GM23338 (cell line): ENCODE measurements around the gene PARP1. TPM values are rescaled to one million over a fixed set of nuclear protein-coding genes. Genes with fewer than 3 reads are reported as not detected.
A peak's percentile ranks its signal among the peaks of the same experiment; 100 is the strongest.

Experiments
- ATAC-seq: fragments of 200-7000 bp; cut with Tn5 transposase; 3 replicates; pipeline ENCODE4 v1.9.1; 2020
- DNase-seq: peaks from one replicate; pipeline ENCODE4 v3.0.0-alpha.2; 2015; ENCODE audit warnings: low spot score
- H2AFZ ChIP-seq: fragments of 200-600 bp; sonication (generic); 2 replicates; pipeline ENCODE4 v1.8.0; 2016; ENCODE audit warnings: antibody characterized with exemption, mild to moderate bottlenecking, moderate library complexity
- H3F3A ChIP-seq: fragments of 200-600 bp; sonication (generic); replicated peaks from 2 replicates; pipeline ENCODE4 v1.8.0; 2017; ENCODE audit warnings: antibody characterized with exemption, mixed run types, low read depth
- H3K27ac ChIP-seq: fragments of 200-600 bp; sonication (generic); 2 replicates; pipeline ENCODE4 v1.6.1; 2016; ENCODE audit warnings: low read depth
- H3K27me3 ChIP-seq: fragments of 200-600 bp; sonication (generic); 2 replicates; pipeline ENCODE4 v1.8.0; 2016; ENCODE audit warnings: mild to moderate bottlenecking, mixed run types, moderate library complexity; ENCODE audit not compliant: insufficient read depth
- H3K36me3 ChIP-seq: fragments of 200-600 bp; sonication (generic); 2 replicates; pipeline ENCODE4 v1.8.0; 2016; ENCODE audit warnings: mild to moderate bottlenecking; ENCODE audit not compliant: insufficient read depth
- H3K4me1 ChIP-seq: fragments of 200-600 bp; sonication (generic); 2 replicates; pipeline ENCODE4 v1.8.0; 2016; ENCODE audit warnings: mild to moderate bottlenecking, moderate library complexity; ENCODE audit not compliant: insufficient read depth
- H3K4me2 ChIP-seq: fragments of 200-600 bp; sonication (generic); 2 replicates; pipeline ENCODE4 v1.7.1; 2017; ENCODE audit warnings: mixed run types
- H3K4me3 ChIP-seq: fragments of 200-600 bp; sonication (generic); 2 replicates; pipeline ENCODE4 v1.6.1; 2016; ENCODE audit warnings: mixed run types
- H3K79me2 ChIP-seq: fragments of 200-600 bp; sonication (generic); replicated peaks from 2 replicates; pipeline ENCODE4 v1.8.0; 2017; ENCODE audit warnings: mild to moderate bottlenecking; ENCODE audit not compliant: insufficient read depth
- H3K9me2 ChIP-seq: fragments of 200-600 bp; sonication (generic); 2 replicates; pipeline ENCODE4 v1.8.0; 2017; ENCODE audit not compliant: insufficient read depth
- H4K20me1 ChIP-seq: fragments of 200-600 bp; sonication (generic); replicated peaks from 2 replicates; pipeline ENCODE4 v1.8.0; 2017; ENCODE audit warnings: mild to moderate bottlenecking; ENCODE audit not compliant: insufficient read depth
- H3K27ac Mint-ChIP-seq: 2 replicates; pipeline ENCODE4 v1.8.0; 2020; ENCODE audit warnings: inconsistent platforms, mild to moderate bottlenecking, moderate library complexity, mixed read lengths
- H3K27me3 Mint-ChIP-seq: 3 replicates; pipeline ENCODE4 v1.8.0; 2022; ENCODE audit warnings: low read depth, mild to moderate bottlenecking, moderate library complexity, mixed read lengths, inconsistent platforms; ENCODE audit not compliant: insufficient read depth, poor library complexity
- H3K36me3 Mint-ChIP-seq: 3 replicates; pipeline ENCODE4 v1.8.0; 2021; ENCODE audit warnings: low read depth, mild to moderate bottlenecking, inconsistent platforms, moderate library complexity, mixed read lengths
- H3K4me1 Mint-ChIP-seq: 3 replicates; pipeline ENCODE4 v1.8.0; 2020; ENCODE audit warnings: mild to moderate bottlenecking, inconsistent platforms, mixed read lengths
- H3K4me3 Mint-ChIP-seq: 3 replicates; pipeline ENCODE4 v1.8.0; 2021; ENCODE audit warnings: moderate library complexity, mild to moderate bottlenecking, inconsistent platforms, mixed read lengths
- H3K9me3 Mint-ChIP-seq: 3 replicates; pipeline ENCODE4 v1.8.0; 2020; ENCODE audit warnings: moderate library complexity, mild to moderate bottlenecking, inconsistent platforms, mixed read lengths
- CTCF ChIP-seq, 2 experiments: fragments of 200-600 bp in 1 of 2; sonication (generic) in 1 of 2; conservative IDR thresholded peaks; 2 replicates each; pipeline versions ENCODE4 v1.5.1 to v1.6.1; 2016 to 2017; ENCODE audit warnings: antibody characterized with exemption in 2 of 2, low read depth in 2 of 2, mild to moderate bottlenecking in 2 of 2, moderate library complexity in 1 of 2
- ETS1 ChIP-seq: IDR thresholded peaks from 2 replicates; pipeline ENCODE4 v1.6.1; 2016; ENCODE audit warnings: antibody characterized with exemption
- EZH2 ChIP-seq: fragments of 200-600 bp; sonication (generic); IDR thresholded peaks from one replicate; pipeline ENCODE4 v1.8.0; 2017; ENCODE audit warnings: antibody characterized with exemption, mild to moderate bottlenecking, low read depth; ENCODE audit not compliant: unreplicated experiment
- EZH2phosphoT487 ChIP-seq: fragments of 200-600 bp; sonication (generic); IDR thresholded peaks from one replicate; pipeline ENCODE4 v1.8.1; 2018; ENCODE audit warnings: antibody characterized with exemption; ENCODE audit not compliant: unreplicated experiment
- JUNB ChIP-seq: IDR thresholded peaks from one replicate; pipeline ENCODE4 v1.6.1; 2016; ENCODE audit warnings: antibody characterized with exemption; ENCODE audit not compliant: unreplicated experiment
- NANOG ChIP-seq: IDR thresholded peaks from 2 replicates; pipeline ENCODE4 v1.6.1; 2016; ENCODE audit warnings: antibody characterized with exemption, borderline replicate concordance
- POLR2AphosphoS5 ChIP-seq: IDR thresholded peaks from 2 replicates; pipeline ENCODE4 v1.6.1; 2016; ENCODE audit warnings: antibody characterized with exemption, low read depth
- STAT1 ChIP-seq: IDR thresholded peaks from one replicate; pipeline ENCODE4 v1.6.1; 2016; ENCODE audit warnings: antibody characterized with exemption; ENCODE audit not compliant: unreplicated experiment
- ZNF114 ChIP-seq: fragments of 250-450 bp; sonication (Bioruptor Pico); IDR thresholded peaks from 2 replicates; pipeline ENCODE4 v1.5.0; 2020; ENCODE audit warnings: mild to moderate bottlenecking, moderate library complexity
- ZNF331 ChIP-seq: fragments of 250-450 bp; sonication (Bioruptor Pico); IDR thresholded peaks from 2 replicates; pipeline ENCODE4 v1.5.0; 2020; ENCODE audit warnings: low read depth, mild to moderate bottlenecking, moderate library complexity
- polyA plus RNA-seq: library from polyadenylated mRNA; unstranded; fragments of >200 nt; fragmentation: Nextera tagmentation; extraction: Ambion mirVana; gene quantifications from 2 replicates; pipeline ENCODE4 v1.2.1, GENCODE V29; 2016
- total RNA-seq: library from RNA; depleted of rRNA; stranded (reverse); fragments of >200 nt; shearing (Covaris generic); gene quantifications from 2 replicates; pipeline ENCODE4 v1.2.3, GENCODE V29; 2014
- TF ChIP-seq, protein P1 (sequence below): IDR thresholded peaks from one replicate; pipeline ENCODE4 v1.6.1; 2018; ENCODE audit warnings: antibody characterized with exemption; ENCODE audit not compliant: unreplicated experiment

PARP1 gene
- total and polyA plus RNA-seq, 2 experiments from 2014 or later = 877 to 1,082 TPM

- TF ChIP-seq EZH2phosphoT487 (no peak), ETS1 (no peak)
Measured at GRCh38 chr1:226337276-226337875, 70.5 kb downstream of the PARP1 start (continued).

GRCh38 chr1:226335661-226336060, 72.2 kb downstream of the PARP1 start:
- H3K4me1 Mint-ChIP-seq = peaks cover 4% of the 10 kb centered on the region; the same call in 2 of the 3 replicates
- H3K36me3 Mint-ChIP-seq = no peaks in the 10 kb centered on the region; the same call in 2 of the 3 replicates
- Histone ChIP-seq H3K27ac (no peak overlapping the region), H3K4me3 (no peak overlapping the region), H3K4me2 (no peak overlapping the region), H2AFZ (no peak overlapping the region), H3F3A (no peaks in the 10 kb centered on the region), H3K79me2 (no peaks in the 10 kb centered on the region), H4K20me1 (no peaks in the 10 kb centered on the region), H3K27me3 (no peaks in the 10 kb centered on the region), H3K4me1 (no peaks in the 10 kb centered on the region), H3K36me3 (no peaks in the 10 kb centered on the region), H3K9me2 (no peaks in the 10 kb centered on the region)
- TF ChIP-seq ZNF331 (CRISPR knock-in tag) (no peak), STAT1 (no peak), EZH2 (no peak)
- TF ChIP-seq, protein P1, sequence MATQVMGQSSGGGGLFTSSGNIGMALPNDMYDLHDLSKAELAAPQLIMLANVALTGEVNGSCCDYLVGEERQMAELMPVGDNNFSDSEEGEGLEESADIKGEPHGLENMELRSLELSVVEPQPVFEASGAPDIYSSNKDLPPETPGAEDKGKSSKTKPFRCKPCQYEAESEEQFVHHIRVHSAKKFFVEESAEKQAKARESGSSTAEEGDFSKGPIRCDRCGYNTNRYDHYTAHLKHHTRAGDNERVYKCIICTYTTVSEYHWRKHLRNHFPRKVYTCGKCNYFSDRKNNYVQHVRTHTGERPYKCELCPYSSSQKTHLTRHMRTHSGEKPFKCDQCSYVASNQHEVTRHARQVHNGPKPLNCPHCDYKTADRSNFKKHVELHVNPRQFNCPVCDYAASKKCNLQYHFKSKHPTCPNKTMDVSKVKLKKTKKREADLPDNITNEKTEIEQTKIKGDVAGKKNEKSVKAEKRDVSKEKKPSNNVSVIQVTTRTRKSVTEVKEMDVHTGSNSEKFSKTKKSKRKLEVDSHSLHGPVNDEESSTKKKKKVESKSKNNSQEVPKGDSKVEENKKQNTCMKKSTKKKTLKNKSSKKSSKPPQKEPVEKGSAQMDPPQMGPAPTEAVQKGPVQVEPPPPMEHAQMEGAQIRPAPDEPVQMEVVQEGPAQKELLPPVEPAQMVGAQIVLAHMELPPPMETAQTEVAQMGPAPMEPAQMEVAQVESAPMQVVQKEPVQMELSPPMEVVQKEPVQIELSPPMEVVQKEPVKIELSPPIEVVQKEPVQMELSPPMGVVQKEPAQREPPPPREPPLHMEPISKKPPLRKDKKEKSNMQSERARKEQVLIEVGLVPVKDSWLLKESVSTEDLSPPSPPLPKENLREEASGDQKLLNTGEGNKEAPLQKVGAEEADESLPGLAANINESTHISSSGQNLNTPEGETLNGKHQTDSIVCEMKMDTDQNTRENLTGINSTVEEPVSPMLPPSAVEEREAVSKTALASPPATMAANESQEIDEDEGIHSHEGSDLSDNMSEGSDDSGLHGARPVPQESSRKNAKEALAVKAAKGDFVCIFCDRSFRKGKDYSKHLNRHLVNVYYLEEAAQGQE = no peak
- peaks cover 6% of the 10 kb centered on the region; the same call in 2 of the 3 replicates for H3K9me3 Mint-ChIP-seq
- peaks cover 5% of the 10 kb centered on the region for H3K27me3 Mint-ChIP-seq
- DNase-seq (no peak), ATAC-seq (no peak)
- H3K27ac Mint-ChIP-seq = no peak overlapping the region
- no peak overlapping the region for H3K4me3 Mint-ChIP-seq

- H3K27ac ChIP-seq = no peak overlapping the region
- H3K4me2 ChIP-seq = no peak overlapping the region
- H2AFZ ChIP-seq = no peak overlapping the region
- H3K9me3 Mint-ChIP-seq = no peaks in the 10 kb centered on the region
- no peaks in the 10 kb centered on the region for H4K20me1 ChIP-seq
- H3K4me3 Mint-ChIP-seq = no peak overlapping the region
- H3K4me3 ChIP-seq = no peak overlapping the region
- H3K4me1 Mint-ChIP-seq = peaks cover 4% of the 10 kb centered on the region; the same call in 2 of the 3 replicates
- no peaks in the 10 kb centered on the region for H3K79me2 ChIP-seq
- DNase-seq = no peak
- H3K4me1 ChIP-seq = no peaks in the 10 kb centered on the region
- no peaks in the 10 kb centered on the region for H3K36me3 Mint-ChIP-seq
- peak; percentile 53 for ATAC-seq
- no peak overlapping the region for H3K27ac Mint-ChIP-seq
- H3K27me3 ChIP-seq = no peaks in the 10 kb centered on the region
- no peaks in the 10 kb centered on the region for H3K36me3 ChIP-seq
- H3F3A ChIP-seq = no peaks in the 10 kb centered on the region
- H3K27me3 Mint-ChIP-seq = peaks cover 5% of the 10 kb centered on the region
- H3K9me2 ChIP-seq = no peaks in the 10 kb centered on the region
- no peak for TF ChIP-seq ZNF331 (CRISPR knock-in tag)
- TF ChIP-seq ETS1 = no peak
- TF ChIP-seq POLR2AphosphoS5 = no peak
- no peak for TF ChIP-seq CTCF (conservative IDR thresholded peaks at IDR 0.05; ENCODE audit: low read depth in 2 of 2)
- no peak for TF ChIP-seq STAT1
- TF ChIP-seq ZNF114 (CRISPR knock-in tag) = no peak
- no peak for TF ChIP-seq JUNB
- no peak for TF ChIP-seq NANOG
- TF ChIP-seq EZH2phosphoT487 = no peak
- TF ChIP-seq EZH2 = no peak
Measured at GRCh38 chr1:226332947-226333346, 74.9 kb downstream of the PARP1 start.
